BLaER1 (cell line): Measurements from ENCODE around the gene NEK2.

Experiments
- H3K27ac ChIP-seq: shearing (Covaris generic); formaldehyde crosslinking; 2 replicates; pipeline ENCODE4 v1.8.1; 2022
- H3K27me3 ChIP-seq: shearing (Covaris generic); formaldehyde crosslinking; 2 replicates; pipeline ENCODE4 v1.8.1; 2022
- H3K36me3 ChIP-seq: shearing (Covaris generic); formaldehyde crosslinking; 2 replicates; pipeline ENCODE4 v1.8.1; 2022
- H3K4me1 ChIP-seq: shearing (Covaris generic); formaldehyde crosslinking; 2 replicates; pipeline ENCODE4 v1.8.1; 2022
- H3K4me2 ChIP-seq: shearing (Covaris generic); formaldehyde crosslinking; 2 replicates; pipeline ENCODE4 v1.8.1; 2022
- H3K4me3 ChIP-seq: shearing (Covaris generic); formaldehyde crosslinking; 2 replicates; pipeline ENCODE4 v1.8.1; 2022
- H3K9ac ChIP-seq: shearing (Covaris generic); formaldehyde crosslinking; 2 replicates; pipeline ENCODE4 v1.8.1; 2022
- H3K9me3 ChIP-seq: shearing (Covaris generic); formaldehyde crosslinking; 2 replicates; pipeline ENCODE4 v1.8.1; 2022
- H4K20me1 ChIP-seq: shearing (Covaris generic); formaldehyde crosslinking; 2 replicates; pipeline ENCODE4 v1.8.1; 2022
- Cebpa-rat ChIP-seq: shearing (Covaris generic); IDR thresholded peaks from 2 replicates; pipeline ENCODE4 v1.8.1; 2022

NEK2 gene

GRCh38 chr1:211613108-211613947 is 62.1 kb downstream of the NEK2 start:
- no peak overlapping the region for H3K4me3 ChIP-seq
- H3K4me1 ChIP-seq, result peaks cover 7% of the 10 kb centered on the region; the same call in 1 of the 2 replicates
- H3K36me3 ChIP-seq, result no peaks in the 10 kb centered on the region
- H4K20me1 ChIP-seq, result no peaks in the 10 kb centered on the region
- no peak overlapping the region for H3K9ac ChIP-seq
- peak overlapping the region; percentile 2; the same call in 1 of the 2 replicates for H3K4me2 ChIP-seq
- no peak for TF ChIP-seq Cebpa-rat
- H3K27me3 ChIP-seq, result no peaks in the 10 kb centered on the region
- no peak overlapping the region for H3K27ac ChIP-seq
- no peaks in the 10 kb centered on the region for H3K9me3 ChIP-seq

- H4K20me1 ChIP-seq, result no peaks in the 10 kb centered on the region
- H3K4me2 ChIP-seq, result no peak overlapping the region
- no peaks in the 10 kb centered on the region for H3K36me3 ChIP-seq
- peaks cover 7% of the 10 kb centered on the region; the same call in 1 of the 2 replicates for H3K4me1 ChIP-seq
- no peak overlapping the region for H3K4me3 ChIP-seq
- H3K27ac ChIP-seq, result no peak overlapping the region
- no peak for TF ChIP-seq Cebpa-rat
- H3K9me3 ChIP-seq, result no peaks in the 10 kb centered on the region
- no peak overlapping the region for H3K9ac ChIP-seq
- no peaks in the 10 kb centered on the region for H3K27me3 ChIP-seq
Observed at GRCh38 chr1:211612786-211613107, 62.7 kb downstream of the NEK2 start.
